H1 (cell line): Measurements from ENCODE around the gene FOXR2. TPM values are rescaled to one million over a fixed set of nuclear protein-coding genes. Genes with fewer than 3 reads are reported as not detected.

Experiments used
- CTCF ChIA-PET: fragments of 300-600 bp; sonication (Branson Sonifier 250); formaldehyde crosslinking; loops from one replicate; lab custom pipeline; 2021; ENCODE audit not compliant: partially characterized antibody; lab: Charles Lee
- POLR2A ChIA-PET: fragments of 300-600 bp; sonication (Branson Sonifier 250); formaldehyde crosslinking; loops from one replicate; lab custom pipeline; 2021; ENCODE audit warnings: inconsistent platforms; ENCODE audit not compliant: partially characterized antibody; lab: Charles Lee
- DNase-seq, 2 experiments: peaks; one replicate each; pipeline versions ENCODE4 v3.0.0 to v3.0.0-alpha.2; 2010 to 2022; ENCODE audit warnings: low spot score in 2 of 2, low read depth in 1 of 2, mixed read lengths in 1 of 2
- FAIRE-seq: peaks from 2 replicates; lab custom pipeline; 2011; peaks lifted over from hg19 to GRCh38; lab: Jason Lieb, UNC
- H2AFZ ChIP-seq: 2 replicates; pipeline ENCODE4 v1.8.1; 2012; ENCODE audit warnings: low read length, inconsistent platforms
- H2AK5ac ChIP-seq: 2 replicates; pipeline ENCODE4 v1.6.1; 2013; ENCODE audit warnings: low read depth, low read length
- H2BK120ac ChIP-seq: replicated peaks from 2 replicates; pipeline ENCODE3; 2013; ENCODE audit warnings: low read depth, low read length, inconsistent platforms
- H2BK12ac ChIP-seq: 2 replicates; pipeline ENCODE4 v1.6.1; 2013; ENCODE audit warnings: low read depth, low read length
- H2BK15ac ChIP-seq: 2 replicates; pipeline ENCODE4 v1.6.1; 2013; ENCODE audit warnings: low read length
- H2BK20ac ChIP-seq: 2 replicates; pipeline ENCODE4 v1.6.1; 2013; ENCODE audit warnings: low read length
- H2BK5ac ChIP-seq: 2 replicates; pipeline ENCODE4 v1.6.1; 2013; ENCODE audit warnings: low read depth, low read length
- H3K14ac ChIP-seq: 2 replicates; pipeline ENCODE4 v1.6.1; 2013; ENCODE audit warnings: inconsistent platforms; ENCODE audit not compliant: insufficient read length
- H3K18ac ChIP-seq: 2 replicates; pipeline ENCODE4 v1.6.1; 2013; ENCODE audit warnings: low read length; ENCODE audit errors: extremely low read depth
- H3K23ac ChIP-seq: 2 replicates; pipeline ENCODE4 v1.6.1; 2013; ENCODE audit warnings: inconsistent platforms; ENCODE audit not compliant: insufficient read length
- H3K23me2 ChIP-seq: 2 replicates; pipeline ENCODE4 v1.6.1; 2013; ENCODE audit warnings: low read depth, low read length
- H3K27ac ChIP-seq: 2 replicates; pipeline ENCODE4 v1.6.1; 2011; ENCODE audit warnings: low read depth, low read length, inconsistent platforms
- H3K27me3 ChIP-seq, 4 experiments: replicated peaks in 1 of 4; 1 replicate in 1 of 4; 2 replicates in 3 of 4; pipeline versions ENCODE4 v1.6.1 to v1.8.1; 2011 to 2013; ENCODE audit warnings: low read length in 3 of 4, mild to moderate bottlenecking in 3 of 4, inconsistent platforms in 2 of 4, mixed read lengths in 2 of 4, moderate library complexity in 1 of 4; ENCODE audit not compliant: control insufficient read depth in 3 of 4, insufficient read depth in 3 of 4; ENCODE audit errors: extremely low read depth in 1 of 4
- H3K36me3 ChIP-seq, 4 experiments: 2 replicates each; pipeline versions ENCODE4 v1.6.1 to v1.8.1; 2011 to 2013; ENCODE audit warnings: mild to moderate bottlenecking in 4 of 4, low read length in 3 of 4, moderate library complexity in 2 of 4, control low read depth in 1 of 4, inconsistent platforms in 1 of 4; ENCODE audit not compliant: insufficient read depth in 4 of 4, control insufficient read depth in 2 of 4
- H3K4ac ChIP-seq: replicated peaks from 2 replicates; pipeline ENCODE3; 2013; ENCODE audit warnings: low read length, low read depth, mixed read lengths, inconsistent platforms; ENCODE audit not compliant: insufficient read length
- H3K4me1 ChIP-seq, 4 experiments: replicated peaks in 1 of 4; 1 replicate in 1 of 4; 2 replicates in 3 of 4; pipeline versions ENCODE4 v1.6.1 to v1.8.1; 2011 to 2013; ENCODE audit warnings: low read length in 3 of 4, inconsistent platforms in 2 of 4, mixed read lengths in 1 of 4; ENCODE audit not compliant: insufficient read depth in 4 of 4, control insufficient read depth in 3 of 4
- H3K4me2 ChIP-seq, 2 experiments: 2 replicates each; pipeline versions ENCODE4 v1.6.1 to v1.8.1; 2011 to 2013; ENCODE audit warnings: low read depth in 2 of 2, low read length in 2 of 2, control low read depth in 1 of 2, inconsistent platforms in 1 of 2, mild to moderate bottlenecking in 1 of 2; ENCODE audit not compliant: insufficient read depth in 1 of 2
- H3K4me3 ChIP-seq, 4 experiments: fragments of 200-600, 300-600 bp in 1 of 4; sonication (generic), shearing (Covaris generic), sonication (Bioruptor Twin) in 1 of 4; 2 replicates each; pipeline versions ENCODE4 v1.5.1 to v1.8.1; 2011 to 2016; ENCODE audit warnings: low read length in 4 of 4, low read depth in 3 of 4, control low read depth in 2 of 4, inconsistent platforms in 2 of 4, mild to moderate bottlenecking in 2 of 4, mixed read lengths in 1 of 4, moderate library complexity in 1 of 4; ENCODE audit not compliant: insufficient read depth in 2 of 4; ENCODE audit errors: extremely low read depth in 1 of 4
- H3K56ac ChIP-seq: replicated peaks from 2 replicates; pipeline ENCODE3; 2013; ENCODE audit warnings: low read depth, mild to moderate bottlenecking, mixed read lengths, low read length, inconsistent platforms; ENCODE audit not compliant: insufficient read length
- H3K79me1 ChIP-seq: 2 replicates; pipeline ENCODE4 v1.6.1; 2013; ENCODE audit warnings: low read depth, low read length, control low read depth
- H3K79me2 ChIP-seq, 2 experiments: 2 replicates each; pipeline versions ENCODE4 v1.6.1 to v1.8.1; 2012 to 2013; ENCODE audit warnings: low read length in 2 of 2, mild to moderate bottlenecking in 2 of 2, inconsistent platforms in 1 of 2; ENCODE audit not compliant: insufficient read depth in 2 of 2, control insufficient read depth in 1 of 2
- H3K9ac ChIP-seq, 4 experiments: replicated peaks in 1 of 4; 1 replicate in 1 of 4; 2 replicates in 3 of 4; pipeline versions ENCODE4 v1.6.1 to v1.8.1; 2011 to 2013; ENCODE audit warnings: low read depth in 3 of 4, low read length in 3 of 4, control low read depth in 2 of 4, mild to moderate bottlenecking in 2 of 4, moderate library complexity in 2 of 4, inconsistent platforms in 1 of 4; ENCODE audit errors: extremely low read depth in 1 of 4
- H3K9me3 ChIP-seq, 2 experiments: 2 replicates each; pipeline versions ENCODE4 v1.6.1 to v1.8.1; 2012 to 2013; ENCODE audit warnings: mild to moderate bottlenecking in 2 of 2, moderate library complexity in 2 of 2, control low read depth in 1 of 2, inconsistent platforms in 1 of 2, low read depth in 1 of 2, low read length in 1 of 2, mixed read lengths in 1 of 2; ENCODE audit not compliant: insufficient read depth in 2 of 2
- H4K20me1 ChIP-seq, 2 experiments: replicated peaks in 1 of 2; 2 replicates each; pipeline versions ENCODE3 to v1.8.1; 2011 to 2013; ENCODE audit warnings: inconsistent platforms in 2 of 2, low read length in 2 of 2, mild to moderate bottlenecking in 1 of 2; ENCODE audit not compliant: insufficient read depth in 2 of 2, control insufficient read depth in 1 of 2
- H4K5ac ChIP-seq: 2 replicates; pipeline ENCODE4 v1.6.1; 2013; ENCODE audit warnings: low read length, low read depth, mixed read lengths, inconsistent platforms; ENCODE audit not compliant: insufficient read length
- H4K8ac ChIP-seq: 2 replicates; pipeline ENCODE4 v1.8.0; 2013; ENCODE audit warnings: mild to moderate bottlenecking, moderate library complexity, low read length, inconsistent platforms; ENCODE audit not compliant: insufficient read depth; ENCODE audit errors: extremely low read depth
- H4K91ac ChIP-seq: replicated peaks from 2 replicates; pipeline ENCODE3; 2013; ENCODE audit warnings: low read length, mixed read lengths, inconsistent platforms; ENCODE audit not compliant: insufficient read length
- BACH1 ChIP-seq: IDR thresholded peaks from 2 replicates; pipeline ENCODE4 v1.6.1; 2012; ENCODE audit warnings: low read length, improper control_type of control experiment
- BRCA1 ChIP-seq: IDR thresholded peaks from 2 replicates; pipeline ENCODE4 v1.6.1; 2012; ENCODE audit warnings: low read depth, low read length, improper control_type of control experiment
- CHD1 ChIP-seq: IDR thresholded peaks from 2 replicates; pipeline ENCODE4 v1.6.1; 2012; ENCODE audit warnings: low read depth, low read length, improper control_type of control experiment
- FOSL1 ChIP-seq: IDR thresholded peaks from 2 replicates; pipeline ENCODE4 v1.6.1; 2011; ENCODE audit warnings: mild to moderate bottlenecking, low read depth, low read length, moderate library complexity; ENCODE audit not compliant: insufficient read depth
- KDM1A ChIP-seq: fragments of 200-600, 300-600 bp; sonication (generic); IDR thresholded peaks from 2 replicates; pipeline ENCODE4 v1.7.1; 2016; ENCODE audit warnings: mild to moderate bottlenecking, low read length, borderline replicate concordance
- POLR2AphosphoS5 ChIP-seq: IDR thresholded peaks from 2 replicates; pipeline ENCODE4 v1.6.1; 2011; ENCODE audit warnings: low read depth, low read length
- RAD21 ChIP-seq, 2 experiments: IDR thresholded peaks in 1 of 2; conservative IDR thresholded peaks in 1 of 2; 2 replicates each; pipeline ENCODE4 v1.6.1; 2011; ENCODE audit warnings: low read depth in 2 of 2, low read length in 2 of 2, improper control_type of control experiment in 1 of 2, inconsistent platforms in 1 of 2, mild to moderate bottlenecking in 1 of 2, moderate library complexity in 1 of 2
- RNF2 ChIP-seq: fragments of 200-900, 300-1000 bp; sonication (generic); IDR thresholded peaks from 2 replicates; pipeline ENCODE4 v1.7.1; 2016; ENCODE audit warnings: borderline replicate concordance, low read depth, mild to moderate bottlenecking, antibody characterized with exemption, low read length; ENCODE audit not compliant: poor library complexity, severe bottlenecking; ENCODE audit errors: missing control alignments
- TAF1 ChIP-seq: IDR thresholded peaks from 2 replicates; pipeline ENCODE4 v1.6.1; 2011; ENCODE audit warnings: mild to moderate bottlenecking, low read depth, low read length
- USF2 ChIP-seq: IDR thresholded peaks from 2 replicates; pipeline ENCODE4 v1.6.1; 2011; ENCODE audit warnings: low read length, improper control_type of control experiment
- WGBS, 2 experiments: shearing (Covaris generic) in 1 of 2; methylation state at CpG; one replicate each; pipeline versions ENCODE4 v1.1.6 to v1.1.7; 2013 to 2015; ENCODE audit warnings: low lambda C conversion rate in 2 of 2, mixed read lengths in 2 of 2, inconsistent platforms in 1 of 2, low coverage in 1 of 2, missing lambda C conversion rate in 1 of 2; ENCODE audit not compliant: insufficient replicate concordance in 2 of 2, insufficient coverage in 1 of 2, insufficient read length in 1 of 2; ENCODE audit errors: extremely low coverage in 1 of 2, missing lambda C conversion rate in 1 of 2; 5-methylcytosine and 5-hydroxymethylcytosine counted together
- long read RNA-seq, 2 experiments: library from RNA in 1 of 2; library from capped mRNA in 1 of 2; stranded (forward); transcript quantifications; one replicate each; pipeline ENCODE4 v2.0.0, GENCODE V29; 2021; ENCODE audit warnings: inconsistent platforms in 1 of 2
- polyA minus RNA-seq, 3 experiments: library from RNA; depleted of rRNA, polyadenylated mRNA; stranded (reverse); fragments of >200 nt; gene quantifications; 1 replicate in 2 of 3; 2 replicates in 1 of 3; pipeline ENCODE4 v1.2.3, GENCODE V29; 2011
- polyA plus RNA-seq, 7 experiments: library from polyadenylated mRNA; depleted of rRNA in 3 of 7; stranded (reverse) in 5 of 7; unstranded in 2 of 7; fragments of >200 nt in 5 of 7; fragments of 200-250 nt in 2 of 7; gene quantifications; 1 replicate in 5 of 7; 2 replicates in 1 of 7; 4 replicates in 1 of 7; pipeline versions ENCODE4 v1.2.1 to v1.2.3, GENCODE V29; 2011 to 2013; ENCODE audit warnings: missing spikeins in 2 of 7, mixed read lengths in 2 of 7
- total RNA-seq: library from RNA; stranded (reverse); fragmentation: NEBNext Ultra II Directional; extraction: Animal tissue kit (Norgen Biotek cat#: 25700); gene quantifications from 2 replicates; pipeline ENCODE4 v1.2.1, GENCODE V29; 2021

Gene FOXR2, protein sequence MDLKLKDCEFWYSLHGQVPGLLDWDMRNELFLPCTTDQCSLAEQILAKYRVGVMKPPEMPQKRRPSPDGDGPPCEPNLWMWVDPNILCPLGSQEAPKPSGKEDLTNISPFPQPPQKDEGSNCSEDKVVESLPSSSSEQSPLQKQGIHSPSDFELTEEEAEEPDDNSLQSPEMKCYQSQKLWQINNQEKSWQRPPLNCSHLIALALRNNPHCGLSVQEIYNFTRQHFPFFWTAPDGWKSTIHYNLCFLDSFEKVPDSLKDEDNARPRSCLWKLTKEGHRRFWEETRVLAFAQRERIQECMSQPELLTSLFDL
- total RNA-seq (not detected in 2 replicates), polyA plus RNA-seq (2011; rRNA removed) (not detected in 2 replicates), polyA minus RNA-seq (2011; rRNA and poly(A)+ RNA removed) (not detected in 2 replicates)
- not detected for polyA plus RNA-seq (2011; cell fraction: cytosol; rRNA removed)
- polyA plus RNA-seq (2011; cell fraction: nucleus; rRNA removed) = not detected
- polyA plus RNA-seq (2012, experiment 1 of 2) = not detected in 4 replicates
- not detected for polyA plus RNA-seq (2012, experiment 2 of 2)
- polyA plus RNA-seq (2013, experiment 1 of 2) = not detected
- not detected for polyA plus RNA-seq (2013, experiment 2 of 2)
- not detected for polyA minus RNA-seq (2011; cell fraction: cytosol; rRNA and poly(A)+ RNA removed)
- polyA minus RNA-seq (2011; cell fraction: nucleus; rRNA and poly(A)+ RNA removed) = not detected
- long read RNA-seq, experiment 1 = 0 reads
- long read RNA-seq, experiment 2 = 0 reads

- H3K23ac ChIP-seq = no peak within 1 kb of the TSS
- no peak within 1 kb of the TSS for H2BK15ac ChIP-seq
- no peaks in the 10 kb centered on the region for H3K4me1 ChIP-seq
- no peak within 1 kb of the TSS for H3K4ac ChIP-seq
- H3K36me3 ChIP-seq = no peaks in the 10 kb centered on the region
- H3K9ac ChIP-seq = no peak within 1 kb of the TSS
- 100% methylated on average over 1 of the region's 1 CpG; no CpG with 5 or more reads in 1 of the 2 experiments for WGBS, 2 experiments
- H4K8ac ChIP-seq = no peak within 1 kb of the TSS
- H3K79me1 ChIP-seq = no peaks in the 10 kb centered on the region
- POLR2A ChIA-PET = no interaction called here
- no peak within 1 kb of the TSS for H4K91ac ChIP-seq
- no peak within 1 kb of the TSS for H2BK120ac ChIP-seq
- no peak within 1 kb of the TSS for H2AK5ac ChIP-seq
- no peaks in the 10 kb centered on the region for H3K23me2 ChIP-seq
- no peak within 1 kb of the TSS for H3K27ac ChIP-seq
- no peak within 1 kb of the TSS for H3K14ac ChIP-seq
- H3K56ac ChIP-seq = no peak within 1 kb of the TSS
- H2BK12ac ChIP-seq = no peak within 1 kb of the TSS
- no peak within 1 kb of the TSS for H2BK20ac ChIP-seq
- no peak for DNase-seq
- peaks cover 7 to 42% of the 10 kb centered on the region in 2 experiments for H3K9me3 ChIP-seq
- H2BK5ac ChIP-seq = no peak within 1 kb of the TSS
- FAIRE-seq = no peak
- no peaks in the 10 kb centered on the region for H3K79me2 ChIP-seq
- no peaks in the 10 kb centered on the region for H3K27me3 ChIP-seq
- CTCF ChIA-PET = no interaction called here
- no peak within 1 kb of the TSS for H3K4me2 ChIP-seq
- no peak within 1 kb of the TSS for H3K4me3 ChIP-seq
- no peaks in the 10 kb centered on the region for H4K20me1 ChIP-seq
- no peak within 1 kb of the TSS for H4K5ac ChIP-seq
- no peak within 1 kb of the TSS for H3K18ac ChIP-seq
- no peak within 1 kb of the TSS for H2AFZ ChIP-seq
- no peak for TF ChIP-seq RAD21 (IDR thresholded peaks at IDR 0.05 in 1 of 2, conservative IDR thresholded peaks at IDR 0.05 in 1 of 2; ENCODE audit: low read depth in 2 of 2, low read length in 2 of 2)
- no peak for TF ChIP-seq BRCA1
- TF ChIP-seq CHD1 = no peak
- TF ChIP-seq TAF1 = no peak
- no peak for TF ChIP-seq RNF2
- TF ChIP-seq POLR2AphosphoS5 = no peak
- no peak for TF ChIP-seq USF2
- TF ChIP-seq FOSL1 = no peak
- TF ChIP-seq BACH1 = no peak
- no peak for TF ChIP-seq KDM1A
Measured at GRCh38 chrX:55623100-55623499, at the start of gene FOXR2. Gene FOXR2 (plus strand): TSS chrX:55623400. CDS start chrX:55623712, 312 bp downstream.
